WTC11 (cell line): ENCODE data around the gene USH2A. TPM values are rescaled to one million over a fixed set of nuclear protein-coding genes. Genes with fewer than 3 reads are reported as not detected.

ENCODE experiments used
- ATAC-seq: fragments of 200-7000 bp; cut with Tn5 transposase; 2 replicates; pipeline ENCODE4 v1.10.0; 2021; ENCODE audit warnings: mild to moderate bottlenecking, moderate library complexity
- CTCF ChIA-PET: fragments of 300-600 bp; sonication (Branson Sonifier 250); formaldehyde crosslinking; loops from one replicate; lab custom pipeline; 2021; ENCODE audit warnings: antibody characterized with exemption; lab: Charles Lee
- POLR2A ChIA-PET: fragments of 350-600 bp; sonication (Branson Sonifier 250); formaldehyde crosslinking; loops from one replicate; lab custom pipeline; 2021; ENCODE audit warnings: antibody characterized with exemption; lab: Charles Lee
- DNase-seq: peaks from one replicate; pipeline ENCODE4 v3.0.0; 2021; ENCODE audit warnings: low spot score
- H3K27ac Mint-ChIP-seq: 2 replicates; pipeline ENCODE4 v1.8.0; 2021; ENCODE audit warnings: mixed read lengths
- H3K27me3 Mint-ChIP-seq: 2 replicates; pipeline ENCODE4 v1.8.0; 2021; ENCODE audit warnings: low read depth, mild to moderate bottlenecking, moderate library complexity, mixed read lengths
- H3K36me3 Mint-ChIP-seq: 2 replicates; pipeline ENCODE4 v1.8.0; 2021; ENCODE audit warnings: mixed read lengths
- H3K4me1 Mint-ChIP-seq: 2 replicates; pipeline ENCODE4 v1.8.0; 2022; ENCODE audit warnings: mixed read lengths
- H3K4me3 Mint-ChIP-seq: 2 replicates; pipeline ENCODE4 v1.8.0; 2021; ENCODE audit warnings: mild to moderate bottlenecking, moderate library complexity, mixed read lengths
- H3K9me3 Mint-ChIP-seq: 2 replicates; pipeline ENCODE4 v1.8.0; 2021; ENCODE audit warnings: mixed read lengths
- ATF3 ChIP-seq: sonication (generic); formaldehyde crosslinking; conservative IDR thresholded peaks from 2 replicates; pipeline ENCODE4 v1.8.1; 2022; ENCODE audit warnings: mild to moderate bottlenecking, missing genetic modification reagents
- E2F4 ChIP-seq: sonication (generic); formaldehyde crosslinking; IDR thresholded peaks from 2 replicates; pipeline ENCODE4 v1.8.1; 2022; ENCODE audit warnings: low read depth, mild to moderate bottlenecking, moderate library complexity, missing genetic modification reagents, borderline replicate concordance
- ESRRA ChIP-seq: sonication (generic); formaldehyde crosslinking; IDR thresholded peaks from 2 replicates; pipeline ENCODE4 v1.8.1; 2022; ENCODE audit warnings: mild to moderate bottlenecking, missing genetic modification reagents, borderline replicate concordance
- ETV6 ChIP-seq: sonication (generic); formaldehyde crosslinking; IDR thresholded peaks from 2 replicates; pipeline ENCODE4 v1.8.1; 2022; ENCODE audit warnings: mild to moderate bottlenecking, missing genetic modification reagents
- FOXJ3 ChIP-seq: sonication (generic); formaldehyde crosslinking; IDR thresholded peaks from 2 replicates; pipeline ENCODE4 v1.9.0; 2021; ENCODE audit warnings: missing genetic modification reagents, mild to moderate bottlenecking, borderline replicate concordance
- FOXP4 ChIP-seq: sonication (generic); formaldehyde crosslinking; IDR thresholded peaks from 2 replicates; pipeline ENCODE4 v1.8.0; 2022; ENCODE audit warnings: mild to moderate bottlenecking, missing genetic modification reagents
- HMGXB4 ChIP-seq: sonication (generic); formaldehyde crosslinking; IDR thresholded peaks from 2 replicates; pipeline ENCODE4 v1.8.1; 2023; ENCODE audit warnings: mild to moderate bottlenecking, moderate library complexity, missing genetic modification reagents
- JAZF1 ChIP-seq: fragments of 250-450 bp; sonication (Bioruptor Pico); IDR thresholded peaks from 2 replicates; pipeline ENCODE4 v1.9.0; 2021; ENCODE audit warnings: moderate library complexity, mild to moderate bottlenecking, inconsistent platforms
- NFYB ChIP-seq: sonication (generic); formaldehyde crosslinking; conservative IDR thresholded peaks from 2 replicates; pipeline ENCODE4 v1.8.0; 2022; ENCODE audit warnings: low read depth, missing genetic modification reagents
- RELA ChIP-seq: sonication (generic); formaldehyde crosslinking; IDR thresholded peaks from 2 replicates; pipeline ENCODE4 v1.8.1; 2022; ENCODE audit warnings: missing genetic modification reagents, mild to moderate bottlenecking, borderline replicate concordance
- TEAD4 ChIP-seq: sonication (generic); formaldehyde crosslinking; IDR thresholded peaks from 2 replicates; pipeline ENCODE4 v1.8.0; 2022; ENCODE audit warnings: mild to moderate bottlenecking, missing genetic modification reagents
- ZNF317 ChIP-seq: sonication (generic); formaldehyde crosslinking; IDR thresholded peaks from 2 replicates; pipeline ENCODE4 v1.8.1; 2023; ENCODE audit warnings: low read depth, mild to moderate bottlenecking, moderate library complexity, missing genetic modification reagents, borderline replicate concordance
- ZNF416 ChIP-seq: fragments of 250-450 bp; sonication (Bioruptor Pico); IDR thresholded peaks from 2 replicates; pipeline ENCODE4 v1.9.0; 2021; ENCODE audit warnings: mild to moderate bottlenecking, inconsistent platforms
- ZNF512 ChIP-seq: sonication (generic); formaldehyde crosslinking; IDR thresholded peaks from 2 replicates; pipeline ENCODE4 v1.8.1; 2022; ENCODE audit warnings: missing genetic modification reagents, borderline replicate concordance
- total RNA-seq: library from RNA; stranded (reverse); gene quantifications from 3 replicates; pipeline ENCODE4 v1.2.3, GENCODE V29; 2021
- TF ChIP-seq, protein P1 (sequence below): sonication (generic); formaldehyde crosslinking; IDR thresholded peaks from 2 replicates; pipeline ENCODE4 v1.8.1; 2023; ENCODE audit warnings: mild to moderate bottlenecking, missing genetic modification reagents
- TF ChIP-seq, protein P2 (sequence below): sonication (generic); formaldehyde crosslinking; IDR thresholded peaks from 2 replicates; pipeline ENCODE4 v1.8.1; 2022; ENCODE audit warnings: low read depth, missing genetic modification reagents, borderline replicate concordance
- TF ChIP-seq, protein P3 (sequence below): sonication (generic); formaldehyde crosslinking; IDR thresholded peaks from 2 replicates; pipeline ENCODE4 v1.8.1; 2023; ENCODE audit warnings: mild to moderate bottlenecking, missing genetic modification reagents, moderate library complexity
- TF ChIP-seq, protein P4 (sequence below): sonication (generic); formaldehyde crosslinking; IDR thresholded peaks from 2 replicates; pipeline ENCODE4 v1.8.0; 2022; ENCODE audit warnings: mild to moderate bottlenecking, missing genetic modification reagents
- TF ChIP-seq, protein P5 (sequence below): fragments of 250-450 bp; sonication (Bioruptor Pico); IDR thresholded peaks from 2 replicates; pipeline ENCODE4 v1.9.0; 2021; ENCODE audit warnings: moderate library complexity, mild to moderate bottlenecking, inconsistent platforms, borderline replicate concordance

The USH2A gene
- total RNA-seq, 1 experiment from 2014 or later, result 0.37 TPM

DNA sequence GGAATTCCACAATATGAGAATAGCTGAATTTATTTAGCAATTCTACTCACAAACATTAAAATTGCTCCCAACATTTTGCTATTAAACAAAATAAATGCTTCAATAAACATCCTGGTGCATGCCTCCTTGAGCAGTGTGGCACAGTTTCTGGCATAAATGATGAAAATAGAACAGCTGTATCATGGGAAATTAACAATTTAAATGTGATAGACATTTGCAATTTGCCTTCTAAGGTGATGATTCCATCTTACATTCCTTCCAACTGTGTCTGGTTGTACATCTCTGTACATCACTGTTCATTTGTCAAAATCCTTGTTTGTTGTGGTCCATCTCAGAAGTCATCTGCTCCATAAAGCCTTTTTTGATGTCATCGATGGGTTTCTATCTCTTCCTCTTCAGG is 657.4 kb downstream of the USH2A start:
- no peaks in the 10 kb centered on the region for H3K36me3 Mint-ChIP-seq
- H3K4me1 Mint-ChIP-seq, result peaks cover 36% of the 10 kb centered on the region
- H3K27ac Mint-ChIP-seq, result no peak overlapping the region
- peaks cover 3% of the 10 kb centered on the region; the same call in 1 of the 2 replicates for H3K9me3 Mint-ChIP-seq
- no peak for ATAC-seq
- no peak for DNase-seq
- H3K4me3 Mint-ChIP-seq, result no peak overlapping the region
- CTCF ChIA-PET, result no interaction called here
- TF ChIP-seq, protein P1, sequence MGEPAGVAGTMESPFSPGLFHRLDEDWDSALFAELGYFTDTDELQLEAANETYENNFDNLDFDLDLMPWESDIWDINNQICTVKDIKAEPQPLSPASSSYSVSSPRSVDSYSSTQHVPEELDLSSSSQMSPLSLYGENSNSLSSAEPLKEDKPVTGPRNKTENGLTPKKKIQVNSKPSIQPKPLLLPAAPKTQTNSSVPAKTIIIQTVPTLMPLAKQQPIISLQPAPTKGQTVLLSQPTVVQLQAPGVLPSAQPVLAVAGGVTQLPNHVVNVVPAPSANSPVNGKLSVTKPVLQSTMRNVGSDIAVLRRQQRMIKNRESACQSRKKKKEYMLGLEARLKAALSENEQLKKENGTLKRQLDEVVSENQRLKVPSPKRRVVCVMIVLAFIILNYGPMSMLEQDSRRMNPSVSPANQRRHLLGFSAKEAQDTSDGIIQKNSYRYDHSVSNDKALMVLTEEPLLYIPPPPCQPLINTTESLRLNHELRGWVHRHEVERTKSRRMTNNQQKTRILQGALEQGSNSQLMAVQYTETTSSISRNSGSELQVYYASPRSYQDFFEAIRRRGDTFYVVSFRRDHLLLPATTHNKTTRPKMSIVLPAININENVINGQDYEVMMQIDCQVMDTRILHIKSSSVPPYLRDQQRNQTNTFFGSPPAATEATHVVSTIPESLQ (CRISPR knock-in tag), result no peak
- TF ChIP-seq, protein P2, sequence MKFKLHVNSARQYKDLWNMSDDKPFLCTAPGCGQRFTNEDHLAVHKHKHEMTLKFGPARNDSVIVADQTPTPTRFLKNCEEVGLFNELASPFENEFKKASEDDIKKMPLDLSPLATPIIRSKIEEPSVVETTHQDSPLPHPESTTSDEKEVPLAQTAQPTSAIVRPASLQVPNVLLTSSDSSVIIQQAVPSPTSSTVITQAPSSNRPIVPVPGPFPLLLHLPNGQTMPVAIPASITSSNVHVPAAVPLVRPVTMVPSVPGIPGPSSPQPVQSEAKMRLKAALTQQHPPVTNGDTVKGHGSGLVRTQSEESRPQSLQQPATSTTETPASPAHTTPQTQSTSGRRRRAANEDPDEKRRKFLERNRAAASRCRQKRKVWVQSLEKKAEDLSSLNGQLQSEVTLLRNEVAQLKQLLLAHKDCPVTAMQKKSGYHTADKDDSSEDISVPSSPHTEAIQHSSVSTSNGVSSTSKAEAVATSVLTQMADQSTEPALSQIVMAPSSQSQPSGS, result no peak
- TF ChIP-seq RELA (CRISPR knock-in tag) (no peak), TEAD4 (CRISPR knock-in tag) (no peak), ZNF317 (CRISPR knock-in tag) (no peak), E2F4 (CRISPR knock-in tag) (no peak), JAZF1 (CRISPR knock-in tag) (no peak), ETV6 (CRISPR knock-in tag) (no peak), ZNF512 (CRISPR knock-in tag) (no peak), ATF3 (CRISPR knock-in tag) (no peak), NFYB (CRISPR knock-in tag) (no peak), ZNF416 (CRISPR knock-in tag) (no peak)
- TF ChIP-seq, protein P3, sequence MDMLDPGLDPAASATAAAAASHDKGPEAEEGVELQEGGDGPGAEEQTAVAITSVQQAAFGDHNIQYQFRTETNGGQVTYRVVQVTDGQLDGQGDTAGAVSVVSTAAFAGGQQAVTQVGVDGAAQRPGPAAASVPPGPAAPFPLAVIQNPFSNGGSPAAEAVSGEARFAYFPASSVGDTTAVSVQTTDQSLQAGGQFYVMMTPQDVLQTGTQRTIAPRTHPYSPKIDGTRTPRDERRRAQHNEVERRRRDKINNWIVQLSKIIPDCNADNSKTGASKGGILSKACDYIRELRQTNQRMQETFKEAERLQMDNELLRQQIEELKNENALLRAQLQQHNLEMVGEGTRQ (CRISPR knock-in tag), result no peak
- TF ChIP-seq, protein P4, sequence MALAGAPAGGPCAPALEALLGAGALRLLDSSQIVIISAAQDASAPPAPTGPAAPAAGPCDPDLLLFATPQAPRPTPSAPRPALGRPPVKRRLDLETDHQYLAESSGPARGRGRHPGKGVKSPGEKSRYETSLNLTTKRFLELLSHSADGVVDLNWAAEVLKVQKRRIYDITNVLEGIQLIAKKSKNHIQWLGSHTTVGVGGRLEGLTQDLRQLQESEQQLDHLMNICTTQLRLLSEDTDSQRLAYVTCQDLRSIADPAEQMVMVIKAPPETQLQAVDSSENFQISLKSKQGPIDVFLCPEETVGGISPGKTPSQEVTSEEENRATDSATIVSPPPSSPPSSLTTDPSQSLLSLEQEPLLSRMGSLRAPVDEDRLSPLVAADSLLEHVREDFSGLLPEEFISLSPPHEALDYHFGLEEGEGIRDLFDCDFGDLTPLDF (CRISPR knock-in tag), result no peak
- TF ChIP-seq, protein P5, sequence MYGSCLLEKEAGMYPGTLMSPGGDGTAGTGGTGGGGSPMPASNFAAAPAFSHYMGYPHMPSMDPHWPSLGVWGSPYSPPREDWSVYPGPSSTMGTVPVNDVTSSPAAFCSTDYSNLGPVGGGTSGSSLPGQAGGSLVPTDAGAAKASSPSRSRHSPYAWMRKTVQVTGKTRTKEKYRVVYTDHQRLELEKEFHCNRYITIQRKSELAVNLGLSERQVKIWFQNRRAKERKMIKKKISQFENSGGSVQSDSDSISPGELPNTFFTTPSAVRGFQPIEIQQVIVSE (CRISPR knock-in tag), result no peak
- TF ChIP-seq, all 79 proteins: peak for 0
- H3K27me3 Mint-ChIP-seq, result no peaks in the 10 kb centered on the region
- POLR2A ChIA-PET, result no interaction called here

- ATAC-seq (no peak), DNase-seq (no peak)
- Mint-ChIP-seq H3K9me3 (peaks cover 3% of the 10 kb centered on the region; the same call in 1 of the 2 replicates), H3K4me3 (no peak overlapping the region), H3K4me1 (peaks cover 5% of the 10 kb centered on the region), H3K36me3 (no peaks in the 10 kb centered on the region), H3K27me3 (no peaks in the 10 kb centered on the region), H3K27ac (no peak overlapping the region)
- ChIA-PET POLR2A (no interaction called here), CTCF (no interaction called here)
- no peak for TF ChIP-seq FOXJ3 (CRISPR knock-in tag)
- TF ChIP-seq ESRRA (CRISPR knock-in tag), result no peak
- no peak for TF ChIP-seq HMGXB4 (CRISPR knock-in tag)
- TF ChIP-seq FOXP4, result no peak
Observed at GRCh38 chr1:215761446-215761845, 661.8 kb downstream of the USH2A start.
